Endodermal cell (in vitro differentiated cells): ENCODE results near the gene ECE1. TPM values are rescaled to one million over a fixed set of nuclear protein-coding genes. Genes with fewer than 3 reads are reported as not detected.

Source experiments
- DNase-seq: peaks from one replicate; pipeline ENCODE4 v3.0.0-alpha.2; 2017
- H3K27ac ChIP-seq: 2 replicates; pipeline ENCODE4 v1.5.1; 2013; ENCODE audit warnings: mild to moderate bottlenecking, low read depth, low read length, moderate library complexity
- H3K27me3 ChIP-seq: 2 replicates; pipeline ENCODE4 v1.6.1; 2013; ENCODE audit warnings: mild to moderate bottlenecking, low read length, moderate library complexity; ENCODE audit not compliant: insufficient read depth, control insufficient read depth, poor library complexity, severe bottlenecking
- H3K36me3 ChIP-seq: 2 replicates; pipeline ENCODE4 v1.7.0; 2013; ENCODE audit warnings: mild to moderate bottlenecking, low read length, moderate library complexity; ENCODE audit not compliant: control insufficient read depth, insufficient read depth
- H3K4me1 ChIP-seq: one replicate; pipeline ENCODE4 v1.7.0; 2013; ENCODE audit warnings: low read length; ENCODE audit not compliant: control insufficient read depth, insufficient read depth
- H3K4me3 ChIP-seq: 2 replicates; pipeline ENCODE4 v1.5.1; 2013; ENCODE audit warnings: mild to moderate bottlenecking, low read length, moderate library complexity
- H3K9ac ChIP-seq: 2 replicates; pipeline ENCODE4 v1.6.1; 2013; ENCODE audit warnings: mild to moderate bottlenecking, low read length, moderate library complexity; ENCODE audit not compliant: poor library complexity, severe bottlenecking; ENCODE audit errors: extremely low read depth
- H3K9me3 ChIP-seq: 2 replicates; pipeline ENCODE4 v1.6.1; 2013; ENCODE audit warnings: mild to moderate bottlenecking, low read length, moderate library complexity; ENCODE audit not compliant: control insufficient read depth
- H3K27ac Mint-ChIP-seq: 2 replicates; pipeline ENCODE4 v1.8.0; 2020; ENCODE audit warnings: mixed read lengths
- H3K27me3 Mint-ChIP-seq: 2 replicates; pipeline ENCODE4 v1.8.0; 2021; ENCODE audit warnings: mild to moderate bottlenecking, mixed read lengths; ENCODE audit not compliant: insufficient read depth
- H3K36me3 Mint-ChIP-seq: 2 replicates; pipeline ENCODE4 v1.8.0; 2020; ENCODE audit warnings: low read depth, mixed read lengths
- H3K4me1 Mint-ChIP-seq: 2 replicates; pipeline ENCODE4 v1.8.0; 2020; ENCODE audit warnings: mixed read lengths
- H3K4me3 Mint-ChIP-seq: 2 replicates; pipeline ENCODE4 v1.8.0; 2020; ENCODE audit warnings: mild to moderate bottlenecking, moderate library complexity, mixed read lengths
- H3K9me3 Mint-ChIP-seq: 2 replicates; pipeline ENCODE4 v1.8.0; 2020; ENCODE audit warnings: mild to moderate bottlenecking, mixed read lengths
- WGBS, 2 experiments: methylation state at CpG; one replicate each; pipeline versions ENCODE4 v1.1.5 to v1.1.7; 2013; ENCODE audit warnings: missing lambda C conversion rate in 2 of 2, mixed read lengths in 1 of 2; ENCODE audit not compliant: insufficient coverage in 1 of 2, insufficient read length in 1 of 2; 5-methylcytosine and 5-hydroxymethylcytosine counted together
- total RNA-seq, 2 donors: library from RNA; stranded (reverse); fragmentation: NEBNext Ultra II Directional in 1 of 2; extraction: Animal tissue kit (Norgen Biotek cat#: 25700) in 1 of 2; gene quantifications; 2 replicates in 1 of 2; 3 replicates in 1 of 2; pipeline ENCODE4 v1.2.1, GENCODE V29; 2021
- TF ChIP-seq, protein P1 (sequence below): fragments of 200-600 bp; sonication (generic); conservative IDR thresholded peaks from 2 replicates; pipeline ENCODE4 v1.5.0; 2021; ENCODE audit warnings: antibody characterized with exemption, mild to moderate bottlenecking

Gene ECE1
- total RNA-seq, 2 donors from 2014 or later = 47.8 to 57.9 TPM

DNA sequence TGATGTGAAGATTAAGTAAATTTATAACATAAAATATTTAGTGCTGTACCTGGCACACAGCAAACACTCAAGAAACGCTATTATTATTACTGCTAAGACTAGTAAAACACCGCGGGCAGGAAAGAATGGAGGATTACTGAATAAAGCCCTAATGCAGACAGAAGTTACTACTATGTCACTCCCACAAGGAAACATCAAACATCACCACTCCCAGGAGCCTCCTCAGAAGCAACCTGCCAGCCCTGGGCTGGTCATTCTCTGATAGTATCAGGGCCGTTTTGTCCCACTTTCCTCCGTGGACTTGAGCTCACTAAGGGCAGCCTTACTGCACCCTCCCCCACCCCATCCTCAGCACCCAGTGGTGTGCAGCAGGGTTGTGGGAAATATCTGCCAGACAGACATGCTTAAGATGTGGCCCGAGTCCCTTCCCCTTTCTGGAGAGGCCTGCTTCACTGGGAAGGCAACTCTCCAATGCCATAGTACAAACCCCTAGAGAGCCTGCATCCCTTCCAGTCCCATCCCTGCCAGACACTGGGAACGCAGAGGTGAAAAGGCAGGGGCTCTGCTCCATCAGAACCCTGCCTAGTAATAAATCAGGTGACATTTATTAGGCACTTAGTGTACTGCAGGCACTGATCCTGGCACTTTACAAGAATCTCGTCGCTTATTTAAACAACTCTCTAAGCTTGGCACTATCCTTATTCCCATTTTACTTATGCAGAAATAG lies 41.7 kb upstream of the ECE1 start:
- peaks cover 52% of the 10 kb centered on the region for H3K4me1 Mint-ChIP-seq
- peaks cover 3% of the 10 kb centered on the region for H3K36me3 Mint-ChIP-seq
- no peak for DNase-seq
- Histone ChIP-seq H3K36me3 (no peaks in the 10 kb centered on the region), H3K27me3 (no peaks in the 10 kb centered on the region), H3K9ac (no peak overlapping the region), H3K9me3 (no peaks in the 10 kb centered on the region), H3K4me3 (no peak overlapping the region), H3K27ac (no peak overlapping the region), H3K4me1 (peaks cover 19% of the 10 kb centered on the region)
- no peaks in the 10 kb centered on the region for H3K9me3 Mint-ChIP-seq
- H3K4me3 Mint-ChIP-seq = no peak overlapping the region
- 80 to 82% methylated on average over 8 to 9 of the region's 9 CpGs for WGBS, 2 experiments
- no peak overlapping the region for H3K27ac Mint-ChIP-seq
- H3K27me3 Mint-ChIP-seq = no peaks in the 10 kb centered on the region
- TF ChIP-seq, protein P1, sequence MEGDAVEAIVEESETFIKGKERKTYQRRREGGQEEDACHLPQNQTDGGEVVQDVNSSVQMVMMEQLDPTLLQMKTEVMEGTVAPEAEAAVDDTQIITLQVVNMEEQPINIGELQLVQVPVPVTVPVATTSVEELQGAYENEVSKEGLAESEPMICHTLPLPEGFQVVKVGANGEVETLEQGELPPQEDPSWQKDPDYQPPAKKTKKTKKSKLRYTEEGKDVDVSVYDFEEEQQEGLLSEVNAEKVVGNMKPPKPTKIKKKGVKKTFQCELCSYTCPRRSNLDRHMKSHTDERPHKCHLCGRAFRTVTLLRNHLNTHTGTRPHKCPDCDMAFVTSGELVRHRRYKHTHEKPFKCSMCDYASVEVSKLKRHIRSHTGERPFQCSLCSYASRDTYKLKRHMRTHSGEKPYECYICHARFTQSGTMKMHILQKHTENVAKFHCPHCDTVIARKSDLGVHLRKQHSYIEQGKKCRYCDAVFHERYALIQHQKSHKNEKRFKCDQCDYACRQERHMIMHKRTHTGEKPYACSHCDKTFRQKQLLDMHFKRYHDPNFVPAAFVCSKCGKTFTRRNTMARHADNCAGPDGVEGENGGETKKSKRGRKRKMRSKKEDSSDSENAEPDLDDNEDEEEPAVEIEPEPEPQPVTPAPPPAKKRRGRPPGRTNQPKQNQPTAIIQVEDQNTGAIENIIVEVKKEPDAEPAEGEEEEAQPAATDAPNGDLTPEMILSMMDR = no peak

- no peaks in the 10 kb centered on the region for H3K27me3 Mint-ChIP-seq
- 91 to 95% methylated on average over 2 of the region's 2 CpGs for whole genome bisulfite sequencing, 2 experiments
- Histone ChIP-seq H3K36me3 (no peaks in the 10 kb centered on the region), H3K27ac (no peak overlapping the region), H3K27me3 (no peaks in the 10 kb centered on the region), H3K9me3 (no peaks in the 10 kb centered on the region), H3K4me1 (peaks cover 24% of the 10 kb centered on the region), H3K9ac (no peak overlapping the region), H3K4me3 (no peak overlapping the region)
- H3K4me3 Mint-ChIP-seq = no peak overlapping the region
- H3K36me3 Mint-ChIP-seq = peaks cover 3% of the 10 kb centered on the region
- H3K4me1 Mint-ChIP-seq = peaks cover 62% of the 10 kb centered on the region
- H3K9me3 Mint-ChIP-seq = no peaks in the 10 kb centered on the region
- DNase-seq = no peak
- TF ChIP-seq, protein P1 = no peak
- peak overlapping the region; percentile 67 for H3K27ac Mint-ChIP-seq
Measured at GRCh38 chr1:21330544-21330943, 40.3 kb upstream of the ECE1 start.

GRCh38 chr1:21329209-21329844 lies 39.1 kb upstream of the ECE1 start:
- H3K36me3 Mint-ChIP-seq = peaks cover 3% of the 10 kb centered on the region
- peaks cover 30% of the 10 kb centered on the region for H3K4me1 ChIP-seq
- H3K9me3 ChIP-seq = no peaks in the 10 kb centered on the region
- DNase-seq = peak; percentile 69
- H3K27ac Mint-ChIP-seq = peak overlapping the region; percentile 89
- no peak overlapping the region for H3K9ac ChIP-seq
- H3K4me1 Mint-ChIP-seq = peaks cover 63% of the 10 kb centered on the region
- no peaks in the 10 kb centered on the region for H3K9me3 Mint-ChIP-seq
- no peak overlapping the region for H3K4me3 Mint-ChIP-seq
- no peak overlapping the region for H3K27ac ChIP-seq
- no peaks in the 10 kb centered on the region for H3K27me3 ChIP-seq
- H3K27me3 Mint-ChIP-seq = no peaks in the 10 kb centered on the region
- TF ChIP-seq, protein P1 = no peak
- no peaks in the 10 kb centered on the region for H3K36me3 ChIP-seq
- 62 to 70% methylated on average over 7 of the region's 7 CpGs for WGBS, 2 experiments
- H3K4me3 ChIP-seq = no peak overlapping the region
